ENCODE results near the gene MYL10.
"Not testable (repeated sequence)": the region's sequence is repeated elsewhere in the genome, so short reads cannot be mapped to it uniquely, and the experiment has no call there.

MYL10 gene

DNA sequence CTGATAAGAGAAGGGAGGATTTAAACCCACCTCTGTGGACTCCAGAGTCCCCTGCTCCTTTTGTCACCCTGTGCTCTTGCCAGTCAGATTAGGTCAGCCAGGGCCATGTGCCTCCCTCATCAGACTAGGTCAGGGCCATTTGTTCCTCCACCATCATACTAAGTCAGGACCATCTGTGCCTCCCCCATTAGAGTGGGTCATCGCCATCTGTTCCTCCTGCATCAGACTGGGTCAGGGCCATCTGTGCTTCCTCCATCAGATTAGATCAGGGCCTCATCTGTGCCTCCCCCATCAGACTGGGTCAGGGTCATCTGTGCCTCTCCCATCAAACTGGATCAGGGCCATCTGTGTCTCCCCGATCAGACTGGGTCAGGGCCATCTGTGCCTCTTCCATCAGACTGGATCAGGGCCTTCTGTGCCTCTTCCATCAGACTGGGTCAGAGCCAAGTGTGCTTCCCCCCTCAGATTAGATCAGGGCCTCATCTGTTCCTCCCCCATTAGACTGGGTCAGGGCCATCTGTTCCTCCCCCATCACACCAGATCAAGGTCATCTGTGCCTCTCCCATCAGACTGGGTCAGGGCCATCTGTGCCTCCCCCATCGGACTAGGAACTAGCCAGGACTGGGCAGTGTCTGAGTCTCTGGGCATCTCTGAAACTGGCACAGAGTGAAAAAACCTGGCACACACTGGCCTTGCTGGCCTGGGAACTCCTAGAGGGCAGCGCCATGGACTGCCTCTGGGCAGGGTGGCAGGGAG, 11.5 kb downstream of the MYL10 start:
- DNase-seq, result no peak

- no peak for DNase-seq
Measured at GRCh38 chr7:101615446-101615845, 13.7 kb downstream of the MYL10 start.

DNA sequence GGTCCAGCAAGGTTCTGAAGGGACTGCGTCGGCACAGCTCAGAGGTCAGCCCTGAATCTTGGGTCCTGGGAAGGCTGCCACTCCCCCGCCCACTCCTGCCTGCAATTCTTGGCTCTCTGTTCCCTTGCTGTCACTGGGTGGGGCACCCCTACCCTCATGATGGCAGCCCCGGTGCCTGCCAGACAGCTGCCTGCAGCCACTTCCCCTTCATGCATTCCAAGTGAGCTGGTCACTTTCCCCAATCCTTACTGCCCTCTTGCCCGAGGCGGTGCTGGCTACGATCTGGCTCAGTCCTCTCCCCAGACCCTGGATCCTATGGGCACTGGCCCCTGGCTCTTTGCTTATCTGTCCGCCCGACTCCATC, 14.2 kb downstream of the MYL10 start:
- DNase-seq, result no peak

GRCh38 chr7:101614098-101614938, 14.8 kb downstream of the MYL10 start:
- DNase-seq, result no peak

GRCh38 chr7:101612885-101613515, 16.1 kb downstream of the MYL10 start:
- no peak for DNase-seq

DNA sequence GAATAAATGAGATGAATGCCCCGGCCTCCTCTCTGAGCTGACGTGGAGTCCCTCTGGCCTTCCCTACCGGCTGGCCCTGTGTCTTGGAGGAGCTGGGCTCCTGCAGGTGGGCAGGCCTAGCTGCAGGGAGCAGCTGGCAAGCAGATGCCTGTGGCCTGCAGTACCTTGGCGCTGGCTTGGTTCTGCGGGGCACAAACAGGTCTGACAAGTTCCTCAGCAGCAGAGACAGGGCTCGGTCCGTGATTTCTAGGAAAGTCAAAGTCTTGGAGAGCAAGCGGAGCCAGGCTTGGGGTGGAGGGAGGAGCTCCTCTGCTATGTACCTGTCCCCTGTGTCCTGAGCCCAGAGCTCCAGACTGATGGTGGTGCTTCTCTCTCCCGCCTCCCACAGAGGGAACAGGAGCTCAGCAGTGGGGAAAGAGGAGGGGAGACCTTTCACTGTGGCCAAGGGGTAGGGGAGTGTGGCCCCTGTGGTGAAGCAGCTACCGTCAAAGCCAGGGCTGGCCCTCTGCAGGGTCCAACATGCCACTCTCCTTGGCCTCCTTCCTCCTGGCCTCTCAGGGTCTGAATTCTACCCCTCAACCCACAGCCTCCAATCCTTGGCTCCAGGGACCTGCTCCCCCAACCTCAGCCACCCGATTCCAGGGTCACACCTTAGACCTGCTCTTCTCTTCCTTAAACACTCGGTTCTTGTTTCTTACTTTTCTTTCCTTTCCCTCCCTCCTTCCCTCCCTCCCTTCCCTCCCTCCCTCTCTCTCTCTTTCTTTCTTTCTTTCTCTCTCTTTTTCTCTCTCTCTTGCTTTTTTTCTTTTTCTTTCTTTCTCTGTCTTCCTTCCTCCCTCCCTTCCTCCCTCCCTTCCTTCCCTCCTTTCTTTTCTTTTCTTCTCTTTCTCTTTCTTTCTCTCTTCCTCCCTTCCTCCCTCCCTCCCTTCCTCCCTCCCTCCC, 20.1 kb downstream of the MYL10 start:
- DNase-seq, result no peak

DNA sequence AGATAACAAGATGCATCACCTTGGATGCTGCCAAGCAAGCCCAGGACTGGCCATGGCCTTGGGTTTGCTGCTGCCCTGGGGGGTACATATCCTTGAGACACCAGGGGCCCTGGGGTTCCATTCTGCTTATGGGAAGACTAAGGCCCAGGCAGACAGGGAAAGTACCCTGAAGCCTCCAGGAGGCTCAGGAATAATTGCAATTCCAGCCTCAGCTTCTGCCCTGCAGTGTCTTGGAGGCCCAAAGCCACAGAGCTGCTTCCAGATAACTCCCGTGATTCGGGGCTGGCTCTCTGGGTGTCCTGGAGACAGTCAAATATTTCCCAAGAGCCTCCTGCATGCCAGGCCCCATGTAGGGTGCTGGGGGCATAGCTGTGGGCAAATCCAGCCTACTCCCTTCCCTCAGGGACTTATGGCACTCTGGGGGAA, 22.6 kb downstream of the MYL10 start:
- DNase-seq, result no peak

DNA sequence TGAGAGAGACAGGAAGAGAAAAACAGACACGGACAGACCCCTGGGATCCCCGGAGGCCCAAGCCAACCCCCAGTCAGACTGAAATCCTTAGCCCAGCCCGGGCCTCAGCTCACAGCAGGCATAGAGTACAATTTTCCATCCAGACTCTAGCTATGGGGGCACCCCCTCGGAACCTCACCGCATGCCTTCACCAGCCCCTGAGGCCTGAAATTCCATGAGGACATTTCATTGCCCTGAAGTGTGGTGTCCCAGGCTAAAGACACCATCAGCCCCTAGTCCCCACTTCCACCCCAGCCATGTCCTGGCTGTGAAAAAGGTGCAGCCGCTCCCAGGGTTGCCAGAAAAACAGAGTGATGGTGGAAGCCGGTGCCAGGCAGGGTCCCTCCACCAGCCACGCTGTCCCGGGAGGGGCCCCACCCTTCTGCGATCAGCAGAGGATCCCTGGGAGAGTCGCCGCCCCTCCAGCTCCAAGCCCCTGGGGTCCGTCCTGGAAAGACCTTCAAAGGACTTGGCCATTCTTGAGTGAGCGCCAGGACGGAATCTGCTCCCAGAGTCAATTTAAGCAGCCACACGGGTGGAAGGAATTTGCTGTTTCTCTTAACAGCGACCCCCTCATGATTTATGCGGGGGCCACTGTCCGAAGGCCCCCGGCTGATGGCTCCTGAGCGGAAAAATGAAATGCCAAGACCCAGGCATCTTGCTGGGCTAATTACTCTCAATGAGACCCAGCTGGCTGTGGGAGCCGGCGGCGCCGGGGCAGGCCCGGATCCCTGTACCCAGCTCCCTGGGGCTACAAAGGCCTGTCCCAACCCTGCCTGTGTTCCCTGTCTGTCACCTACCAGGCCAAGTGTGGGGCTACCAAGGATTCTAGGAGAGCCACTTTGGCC, 23.2 kb downstream of the MYL10 start:
- DNase-seq, result no peak

GRCh38 chr7:101604934-101605332, 24.2 kb downstream of the MYL10 start:
- DNase-seq, result not testable (repeated sequence)

- DNase-seq, result no peak
Measured at GRCh38 chr7:101604331-101604933, 24.7 kb downstream of the MYL10 start.

DNA sequence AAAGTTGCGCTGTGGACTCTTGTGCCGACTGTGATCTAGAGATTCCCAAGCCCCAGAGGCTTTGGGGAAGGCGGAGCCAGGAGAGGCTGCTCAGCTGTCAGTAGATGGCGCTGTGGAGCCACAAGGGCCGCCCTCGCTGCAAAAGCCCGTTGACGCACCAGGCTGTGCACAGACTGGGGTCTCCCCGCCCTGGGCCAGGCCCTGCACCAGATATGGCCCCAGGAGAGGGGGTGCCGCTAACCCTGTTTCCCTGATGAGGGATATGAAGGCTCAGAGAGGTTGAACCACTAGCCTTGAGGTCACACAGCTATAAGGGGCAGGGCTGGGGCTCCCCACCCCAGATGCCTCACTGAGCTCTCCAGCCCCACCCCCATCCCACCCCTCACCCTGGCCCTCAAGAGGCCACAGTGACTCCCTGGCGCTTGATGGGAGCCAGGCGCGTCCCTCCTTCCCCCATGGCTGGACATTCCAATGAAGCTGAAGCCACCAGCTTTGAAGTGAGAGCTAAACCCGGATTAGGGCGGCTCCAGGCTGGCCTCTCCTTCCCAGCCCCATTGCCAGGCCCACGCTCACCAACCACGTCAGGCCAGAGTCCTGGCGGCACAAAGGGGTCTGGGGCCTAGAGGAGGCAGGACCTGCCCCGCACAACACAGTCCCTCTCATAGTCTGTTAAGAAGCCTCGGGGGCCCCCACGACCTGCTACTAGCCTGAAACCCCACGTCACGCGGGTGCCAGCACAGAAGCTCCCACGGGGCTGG, 26.4 kb downstream of the MYL10 start:
- peak; percentile 92 for DNase-seq

DNA sequence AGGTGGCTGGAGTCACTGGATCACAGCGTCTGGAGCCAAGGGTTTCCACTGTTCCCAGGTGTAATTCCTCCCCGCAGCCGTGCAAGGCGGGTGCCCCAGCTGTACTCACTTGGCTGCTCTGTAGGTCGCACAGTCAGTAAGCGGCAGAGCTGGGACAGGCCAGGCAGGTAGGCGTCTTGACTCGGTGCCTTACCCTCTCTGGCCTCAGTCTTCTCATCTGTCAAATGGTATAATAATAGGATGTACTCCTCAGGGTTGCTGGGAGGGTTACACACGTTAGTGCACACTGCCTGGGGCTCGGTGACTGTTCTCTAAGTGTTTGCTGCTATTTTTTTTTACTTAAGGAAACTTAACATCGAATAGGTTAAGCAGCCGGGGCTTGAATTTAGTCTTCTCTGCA, 27.0 kb downstream of the MYL10 start:
- DNase-seq, result no peak

- no peak for DNase-seq
Measured at GRCh38 chr7:101599787-101600186, 29.3 kb downstream of the MYL10 start.

DNA sequence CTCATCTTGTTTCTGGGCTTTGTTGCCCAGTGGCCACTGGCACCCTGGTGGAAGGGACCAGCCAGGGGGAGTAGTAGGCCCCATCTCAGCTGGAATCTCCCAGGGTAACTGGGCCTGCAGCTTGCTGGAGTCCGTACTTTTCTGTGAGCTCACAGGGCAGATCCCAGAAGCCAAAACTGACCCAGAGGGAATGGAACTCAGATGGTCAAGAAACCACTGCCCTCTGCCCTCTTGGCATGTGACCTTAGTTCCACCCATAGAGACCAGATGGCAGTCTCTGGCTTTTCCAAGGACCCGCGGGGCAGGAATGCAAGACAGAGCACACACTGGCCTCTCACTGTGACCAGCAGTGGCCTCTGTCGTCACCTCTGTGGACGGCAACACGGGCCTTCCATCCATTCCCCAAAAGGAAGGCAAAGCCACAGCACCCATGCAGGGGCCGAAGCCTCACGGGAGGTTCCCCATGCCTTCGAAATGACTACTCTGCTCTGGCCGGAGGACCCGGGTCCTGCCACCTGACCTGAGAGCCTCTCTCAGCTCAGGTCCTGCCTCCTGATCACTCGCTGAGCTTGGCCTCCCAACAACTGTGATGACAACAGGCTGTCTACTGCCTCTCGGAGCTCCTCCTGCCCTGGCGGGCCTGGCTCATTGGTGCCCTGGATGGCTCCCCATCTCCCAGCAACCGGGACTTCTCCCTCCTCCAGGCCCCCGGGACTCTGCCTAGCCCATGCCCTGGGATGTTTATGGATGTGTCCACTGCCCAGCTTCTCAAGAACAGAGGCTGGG, 29.9 kb downstream of the MYL10 start:
- DNase-seq, result no peak

- DNase-seq, result no peak
Measured at GRCh38 chr7:101598422-101598985, 30.6 kb downstream of the MYL10 start.

DNA sequence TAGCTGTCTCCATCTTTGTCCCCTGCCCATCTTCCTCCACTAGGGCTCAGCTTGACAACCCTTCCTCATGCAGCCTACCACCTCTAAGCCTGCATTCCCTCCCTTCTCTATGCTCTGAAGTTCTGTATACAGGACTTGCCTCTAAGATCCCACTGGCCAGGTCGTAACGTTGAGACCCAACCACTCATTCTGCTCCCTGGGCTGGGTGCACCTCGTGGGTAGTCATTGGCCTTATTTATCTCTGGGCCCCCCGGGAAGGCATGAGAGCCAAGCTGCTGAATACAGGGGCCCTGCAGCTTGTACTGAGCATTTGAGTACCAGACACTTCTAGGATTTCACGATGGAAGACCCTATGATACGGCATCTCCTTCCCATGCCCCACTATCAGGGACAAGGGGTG, 31.2 kb downstream of the MYL10 start:
- DNase-seq, result no peak

DNA sequence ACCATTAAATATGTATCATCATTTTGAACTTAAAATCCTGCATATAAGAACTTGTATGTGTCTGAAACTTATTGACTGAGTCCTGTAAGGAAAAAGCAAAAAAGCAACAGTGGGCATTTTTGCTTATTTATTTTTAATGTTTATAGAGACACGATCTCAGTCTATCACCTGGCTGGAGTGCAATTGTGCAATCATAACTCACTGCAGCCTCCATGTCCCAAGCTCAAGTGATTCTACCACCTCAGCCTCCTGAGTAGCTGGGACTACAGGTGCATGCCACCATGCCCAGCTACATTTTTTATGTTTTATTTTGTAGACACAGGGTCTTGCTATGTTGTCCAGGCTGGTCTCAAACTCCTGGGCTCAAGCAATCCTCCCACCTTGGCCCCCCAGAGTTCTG, 32.2 kb downstream of the MYL10 start:
- DNase-seq, result no peak

GRCh38 chr7:101595766-101596537, 33.1 kb downstream of the MYL10 start:
- DNase-seq, result no peak

Data from activated CD8-positive, alpha-beta memory T cell treated with anti-CD3 and anti-CD28 coated beads, Interleukin-2, amount 50 U/mL, for 48 hours (primary cell).